Endometrium (tissue), 2 donors: ENCODE results near the gene PPP4R2.
A peak's percentile ranks its signal among the peaks of the same experiment; 100 is the strongest.

ENCODE experiments used
- FAIRE-seq: peaks from 2 replicates; lab custom pipeline; 2012; peaks lifted over from hg19 to GRCh38; lab: Jason Lieb, UNC
- donor health status: control.
- donor health status: control.

Gene PPP4R2

DNA sequence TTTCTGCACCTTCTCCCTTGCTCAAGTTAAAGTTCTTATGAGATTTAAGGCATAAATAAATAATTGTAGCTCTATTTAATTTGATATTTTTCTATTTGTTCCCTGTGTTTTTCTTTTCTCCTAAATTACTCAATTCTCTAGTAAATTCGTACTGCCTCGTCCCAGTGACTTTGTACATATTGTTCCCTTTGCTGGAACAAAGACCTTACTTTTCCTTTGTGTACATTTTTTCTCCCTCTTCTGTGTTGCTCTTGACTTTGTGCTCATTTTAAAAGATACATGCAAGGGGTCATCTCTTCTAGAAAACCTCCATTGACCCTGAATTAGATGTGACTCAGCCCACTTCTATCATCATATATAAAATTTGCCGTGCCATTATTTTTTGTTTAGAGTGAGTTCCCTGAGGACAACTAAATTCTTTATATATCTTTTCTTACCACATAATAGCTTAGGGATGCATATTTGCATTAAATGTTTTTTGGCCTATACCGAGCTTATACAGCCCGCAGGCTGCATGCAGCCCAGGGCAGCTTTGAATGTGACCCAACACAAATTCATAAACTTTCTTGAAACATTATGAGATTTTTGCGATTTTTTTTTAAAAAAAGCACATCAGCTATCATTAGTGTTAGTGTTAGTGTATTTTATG, 29.6 kb downstream of the PPP4R2 start:
- FAIRE-seq = no peak

DNA sequence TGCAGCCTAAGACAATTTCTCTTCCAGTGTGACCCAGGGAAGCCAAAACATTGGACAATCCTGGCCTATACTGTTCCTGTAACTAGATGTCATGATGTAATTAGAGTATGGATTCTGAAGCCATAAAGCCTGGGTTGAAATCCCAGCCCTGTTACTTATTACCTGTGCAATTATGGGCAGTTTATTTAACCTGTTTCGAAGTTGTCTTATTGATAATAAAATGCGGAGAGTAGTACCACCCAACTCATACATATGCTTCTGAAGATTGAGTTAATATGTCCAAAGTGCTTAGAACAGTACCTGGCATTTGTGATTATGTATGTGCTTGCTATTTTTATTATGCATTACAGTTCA, 30.1 kb downstream of the PPP4R2 start:
- no peak for FAIRE-seq

DNA sequence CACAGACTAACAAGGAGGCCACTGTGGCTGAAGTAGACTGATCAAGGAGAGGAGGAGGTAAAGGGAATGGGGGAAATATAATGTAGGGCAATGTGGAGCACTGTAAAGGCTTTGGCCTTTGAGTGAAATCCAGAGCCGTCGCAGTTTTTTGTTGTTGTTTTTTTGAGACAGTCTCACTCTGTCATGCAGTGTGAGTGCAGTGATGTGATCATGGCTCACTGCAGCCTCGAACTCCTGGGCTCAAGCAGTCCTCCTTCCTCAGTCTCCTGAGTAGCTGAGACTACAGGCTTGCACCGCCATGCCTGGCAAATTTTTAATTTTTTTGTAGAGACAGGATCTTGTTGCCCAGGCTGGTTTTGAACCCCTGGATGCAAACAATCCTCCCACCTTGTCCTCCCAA, 32.2 kb downstream of the PPP4R2 start:
- FAIRE-seq = no peak

DNA sequence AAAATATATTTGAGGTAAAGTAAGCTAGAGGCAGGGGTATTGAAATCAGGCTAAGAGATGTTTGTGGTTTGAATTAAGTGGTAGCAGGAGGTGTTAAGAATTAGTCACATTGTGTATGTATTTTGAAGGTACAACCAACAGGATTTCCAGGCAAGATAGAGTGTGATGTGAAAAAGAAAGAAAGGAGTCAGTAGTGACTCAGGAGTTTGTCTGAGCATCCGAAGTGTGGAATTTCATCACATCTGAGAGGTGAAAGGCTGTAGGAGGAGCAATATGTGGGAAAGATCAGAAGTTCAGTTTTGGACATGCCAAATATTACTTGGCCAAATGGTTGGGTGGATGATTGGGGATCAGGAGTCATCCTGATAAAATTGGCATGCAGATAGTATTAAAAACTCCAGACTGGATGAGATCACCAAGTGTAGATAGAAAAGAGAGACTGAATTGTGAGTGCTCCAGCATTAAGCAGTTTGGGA, 32.7 kb downstream of the PPP4R2 start:
- FAIRE-seq = no peak

DNA sequence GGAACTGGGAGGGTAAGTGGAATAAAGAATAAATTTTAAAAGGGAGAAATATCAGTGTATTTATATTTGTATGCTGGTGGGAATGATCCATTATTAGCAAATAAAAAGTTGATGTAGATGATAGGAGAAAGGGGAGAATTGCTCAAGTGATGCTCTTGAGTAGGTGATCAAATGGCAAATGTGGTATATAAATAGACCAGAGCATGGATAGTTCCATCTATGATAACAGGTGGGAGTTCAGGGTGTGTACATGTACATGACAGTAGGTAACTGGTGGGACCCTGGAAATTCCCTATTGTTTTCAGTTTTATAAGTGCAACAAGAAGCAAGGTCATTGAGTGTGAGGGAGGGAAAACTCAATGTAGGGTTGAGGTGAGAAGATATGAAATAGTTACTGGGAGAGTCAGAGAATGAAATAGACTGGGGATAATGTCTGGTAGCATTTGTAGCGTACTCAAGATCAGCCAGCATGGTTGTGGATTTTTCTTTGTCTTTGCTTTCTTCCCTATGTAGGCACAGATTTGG, 33.5 kb downstream of the PPP4R2 start:
- FAIRE-seq = no peak

DNA sequence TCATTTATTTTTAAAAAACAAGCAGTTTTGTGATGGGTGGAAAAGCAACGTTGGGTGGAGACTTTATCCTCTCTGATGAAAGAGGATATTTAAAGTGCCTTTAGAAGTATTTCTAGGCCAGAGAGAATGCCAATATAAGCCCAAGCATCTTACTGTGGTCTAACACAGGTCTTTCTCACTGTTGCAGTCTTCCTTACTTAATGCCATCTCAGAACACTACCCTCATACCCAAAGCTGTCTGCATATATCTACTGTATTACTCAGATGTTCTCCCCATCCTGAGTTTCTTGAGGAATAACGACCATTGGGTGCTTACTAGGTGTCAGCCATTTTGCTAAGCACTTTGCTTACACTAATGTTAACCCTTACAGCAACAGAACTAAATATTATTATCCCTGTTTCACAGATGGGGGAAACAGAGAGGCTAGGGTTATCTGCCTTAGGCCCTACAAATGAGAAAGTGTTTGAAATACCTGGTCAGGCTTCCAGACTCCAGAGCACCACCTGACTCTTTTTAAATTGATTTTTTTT, 35.0 kb downstream of the PPP4R2 start:
- FAIRE-seq = no peak

DNA sequence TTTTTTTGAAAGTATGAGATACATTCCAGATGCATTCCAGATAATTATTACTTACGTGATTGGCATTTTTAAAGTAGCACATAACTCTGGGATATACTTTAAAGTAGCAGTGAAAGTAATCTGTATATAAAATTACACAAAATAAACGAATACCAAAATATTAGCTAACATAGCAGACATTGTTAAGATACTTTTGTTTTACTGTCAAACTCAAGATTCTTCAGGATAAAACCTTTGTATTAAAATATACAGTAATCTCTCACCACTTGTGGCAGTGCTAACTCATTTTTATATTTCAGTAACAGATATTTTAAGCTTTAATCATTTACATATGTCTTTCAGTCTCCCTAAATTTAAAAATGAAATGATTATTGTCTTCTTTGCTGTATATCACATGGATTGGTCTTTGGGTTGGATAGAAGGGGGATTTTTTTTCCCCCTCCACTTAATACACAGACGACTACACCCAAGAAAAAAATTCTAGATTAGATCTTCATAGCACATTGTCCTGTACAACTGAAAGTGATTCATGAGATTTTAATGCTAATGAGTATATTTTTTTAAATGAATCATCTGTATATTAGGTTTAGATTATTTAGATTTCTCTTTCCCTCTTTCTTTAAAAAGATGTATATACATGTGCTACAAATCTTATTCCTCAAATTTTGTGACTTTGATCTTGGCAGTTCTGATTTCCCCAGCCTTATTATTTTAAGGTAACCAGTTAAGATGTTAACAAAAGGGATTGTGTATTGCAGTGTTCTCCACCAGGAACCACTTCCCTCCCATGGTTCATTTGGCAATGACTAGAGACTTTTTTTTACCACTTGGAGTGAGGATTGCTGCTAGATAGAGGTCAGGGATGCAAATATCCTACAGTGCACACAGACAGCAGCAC, 40.3 kb downstream of the PPP4R2 start:
- FAIRE-seq = no peak

DNA sequence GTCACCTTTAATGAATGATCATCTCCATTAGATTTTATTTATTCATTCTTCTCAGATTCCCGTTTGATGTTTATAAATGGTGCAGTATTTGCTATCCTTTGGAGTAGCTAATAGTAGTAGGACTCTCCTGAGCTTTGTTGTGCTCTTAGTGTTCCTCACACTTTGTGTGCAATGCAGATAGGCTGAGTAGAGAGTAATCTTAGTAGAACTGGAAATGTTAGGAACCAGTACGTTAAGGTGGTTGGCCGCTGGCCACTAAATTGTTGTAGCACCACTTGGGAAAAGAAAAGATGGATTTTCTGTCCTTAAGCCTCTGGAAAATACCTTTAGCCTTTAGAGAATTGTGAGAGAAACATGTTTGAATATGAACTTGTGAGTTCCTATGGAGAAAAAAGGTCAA, 44.9 kb downstream of the PPP4R2 start:
- FAIRE-seq = no peak

DNA sequence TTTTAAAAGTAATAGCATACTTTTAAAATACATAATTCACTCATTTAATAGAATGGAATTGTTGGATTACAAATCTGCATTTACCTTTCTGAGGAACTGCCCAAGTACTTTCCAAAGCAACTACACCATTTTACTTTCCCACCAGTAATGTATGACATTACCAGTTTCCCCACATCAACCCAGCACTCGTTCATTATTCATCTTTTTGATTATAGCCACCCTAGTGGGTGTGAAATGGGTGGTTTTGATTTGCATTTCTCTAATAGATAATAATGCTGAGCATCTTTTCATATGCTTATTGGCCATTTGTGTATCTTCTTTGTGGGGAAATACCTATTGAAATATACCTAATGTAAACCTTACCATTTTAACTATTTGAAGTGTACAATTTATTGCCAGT, 46.8 kb downstream of the PPP4R2 start:
- FAIRE-seq = no peak

DNA sequence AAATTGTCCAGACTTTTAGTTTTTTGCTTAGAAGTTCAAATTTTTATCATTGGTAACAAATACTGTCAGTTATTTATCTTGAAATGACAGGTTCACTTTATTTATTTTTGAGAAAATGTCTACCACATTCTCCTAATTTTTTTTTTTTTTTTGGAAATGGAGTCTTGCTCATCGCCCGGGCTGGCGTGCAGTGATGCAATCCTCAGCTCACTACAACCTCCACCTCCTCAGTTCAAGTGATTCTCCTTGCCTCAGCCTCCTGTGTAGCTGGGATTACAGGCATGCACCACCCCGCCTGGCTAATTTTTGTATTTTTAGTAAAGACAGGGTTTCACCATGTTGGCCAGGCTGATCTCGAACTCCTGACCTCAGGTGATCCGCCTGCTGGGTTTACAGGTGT, 48.8 kb downstream of the PPP4R2 start:
- FAIRE-seq = no peak

DNA sequence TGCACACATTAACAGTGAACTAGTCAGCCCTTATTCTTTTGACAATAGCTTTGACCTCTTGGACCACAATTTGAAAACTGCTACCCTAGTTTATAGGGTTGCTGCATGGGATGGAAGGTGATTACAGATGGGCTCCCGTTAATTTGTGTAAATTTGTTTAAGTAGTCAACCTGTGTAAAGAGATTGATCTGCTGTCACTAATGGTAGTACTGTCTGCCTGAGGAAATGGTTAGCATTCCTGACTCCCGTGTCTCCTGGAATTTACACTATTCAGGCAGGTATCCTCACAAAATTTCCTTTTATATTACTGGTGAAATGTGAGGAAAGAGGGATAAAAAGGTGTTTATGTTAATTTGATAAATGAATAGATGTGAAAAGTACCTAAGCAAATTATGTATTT, 49.6 kb downstream of the PPP4R2 start:
- no peak for FAIRE-seq

DNA sequence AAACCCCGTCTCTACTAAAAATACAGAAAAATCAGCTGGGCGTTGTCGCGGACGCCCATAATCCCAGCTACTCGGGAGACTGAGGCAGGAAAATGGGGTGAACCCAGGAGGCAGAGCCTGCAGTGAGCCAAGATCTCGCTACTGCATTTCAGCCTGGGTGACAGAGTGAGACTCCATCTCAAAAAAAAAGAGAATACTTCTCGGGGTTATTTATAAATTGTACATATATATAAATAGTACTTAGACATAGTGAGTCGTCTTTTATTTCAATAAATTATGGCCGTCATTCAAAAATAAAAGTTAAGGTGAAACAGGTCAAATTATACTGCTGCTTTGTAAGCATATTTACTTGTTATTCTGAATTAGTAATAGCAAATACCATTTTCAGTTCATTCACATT, 52.7 kb downstream of the PPP4R2 start:
- peak; percentile 60 for FAIRE-seq

DNA sequence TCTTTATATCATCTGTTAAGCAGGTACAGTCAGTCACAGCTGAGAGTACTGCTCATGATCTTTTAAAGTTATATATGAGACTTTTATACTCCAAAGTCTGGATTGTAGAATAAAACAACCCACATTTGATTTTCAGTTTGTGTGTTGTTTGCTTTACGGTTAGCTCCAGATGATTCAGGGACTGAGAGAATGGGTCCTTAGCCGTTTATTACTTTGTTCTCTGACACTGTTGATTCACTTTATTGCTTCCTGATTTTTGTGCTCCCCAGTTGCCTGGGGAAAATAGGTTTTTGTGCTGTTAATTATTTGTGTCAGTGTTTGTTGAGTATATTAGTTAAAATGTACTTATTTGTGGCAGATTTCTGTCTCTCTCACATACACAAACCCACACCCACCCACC, 56.2 kb downstream of the PPP4R2 start:
- FAIRE-seq = no peak

DNA sequence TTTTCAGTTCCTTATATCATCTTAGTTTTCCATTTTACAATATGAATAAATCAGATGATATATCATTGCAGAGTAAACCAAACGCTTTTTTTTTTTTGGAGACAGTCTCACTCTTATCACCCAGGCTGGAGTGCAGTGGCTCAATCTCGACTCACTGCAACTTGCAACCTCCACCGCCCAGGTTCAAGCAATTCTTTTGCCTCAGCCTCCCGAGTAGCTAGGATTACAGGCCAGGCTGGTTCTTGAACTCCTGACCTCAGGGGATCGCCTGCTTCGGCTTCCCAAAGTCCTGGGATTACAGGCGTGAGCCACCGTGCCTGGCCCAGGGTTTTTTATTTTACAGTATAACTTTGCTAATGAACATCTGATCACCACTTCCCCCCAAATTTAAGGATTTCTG, 59.0 kb downstream of the PPP4R2 start:
- FAIRE-seq = no peak

DNA sequence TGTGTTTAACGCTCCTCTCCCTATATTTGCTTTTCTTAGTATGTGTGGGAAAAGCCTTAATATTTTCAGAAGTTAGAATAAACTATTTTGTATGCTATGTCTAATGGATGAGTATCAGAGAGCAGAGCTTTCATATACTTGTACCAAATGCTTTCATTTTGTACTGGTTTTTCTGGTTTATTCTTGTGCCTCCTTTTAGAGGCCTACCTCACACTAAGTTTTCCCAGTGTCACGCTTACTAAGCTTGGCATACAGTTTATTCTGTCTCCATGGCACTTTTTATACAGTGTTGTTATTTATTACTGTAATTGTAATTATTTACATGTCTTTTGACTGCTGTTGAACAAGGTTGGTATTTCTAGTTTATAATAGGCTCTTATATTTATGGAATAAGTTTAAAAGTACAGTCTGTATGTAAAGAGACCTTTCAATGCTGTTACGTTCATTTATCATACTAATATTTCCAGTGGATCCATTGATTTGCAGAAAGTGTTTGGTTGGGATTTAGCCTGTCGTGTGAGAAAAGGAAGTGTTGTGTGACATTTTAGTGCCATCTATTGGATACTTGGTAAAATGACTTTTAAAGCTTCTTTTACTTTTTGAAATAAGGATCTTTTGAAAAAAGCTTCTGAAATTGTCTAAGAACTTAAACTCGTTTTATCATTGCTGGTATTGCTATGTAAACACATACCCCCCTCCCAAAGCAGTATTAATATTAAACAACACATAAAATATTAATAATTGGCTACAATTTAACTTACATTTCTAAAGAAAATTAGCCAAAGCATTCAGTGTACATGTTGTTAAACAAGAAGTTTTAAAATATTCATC, 59.6 kb downstream of the PPP4R2 start:
- FAIRE-seq = peak; percentile 91

DNA sequence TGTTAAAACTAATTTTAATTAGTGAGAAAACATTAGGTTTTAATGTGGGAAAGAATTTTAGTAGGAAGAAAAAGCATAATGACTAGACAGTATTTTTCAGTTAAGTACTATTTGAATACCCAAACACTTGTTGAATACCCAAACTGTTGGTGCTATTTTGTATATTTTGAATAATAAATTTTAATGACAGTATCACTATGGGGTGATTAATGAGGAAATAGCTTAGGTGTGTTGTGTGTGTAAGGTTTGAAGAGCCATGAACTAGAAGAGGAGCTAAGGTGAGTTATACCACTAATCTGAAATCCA, 60.2 kb downstream of the PPP4R2 start:
- FAIRE-seq = no peak

DNA sequence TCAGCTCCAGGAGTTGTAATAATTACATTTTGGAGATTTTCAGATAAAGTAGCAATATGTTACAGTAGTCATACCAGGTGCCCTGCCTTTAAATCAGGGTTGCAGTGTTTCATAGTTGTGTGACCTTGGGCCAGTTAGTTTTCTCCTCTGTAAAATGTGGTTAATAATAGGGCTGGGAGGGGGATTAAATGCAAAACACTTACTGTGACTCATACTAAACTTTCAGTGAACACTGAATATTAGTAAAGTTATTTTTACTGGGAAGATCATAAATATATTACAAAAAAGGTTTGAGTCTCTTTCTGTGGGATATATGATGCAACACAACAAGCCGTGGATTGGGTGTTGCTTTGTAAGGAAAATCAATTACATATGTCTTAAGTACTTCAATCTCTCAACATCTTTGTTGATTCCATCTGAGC, 63.7 kb downstream of the PPP4R2 start:
- FAIRE-seq = no peak

DNA sequence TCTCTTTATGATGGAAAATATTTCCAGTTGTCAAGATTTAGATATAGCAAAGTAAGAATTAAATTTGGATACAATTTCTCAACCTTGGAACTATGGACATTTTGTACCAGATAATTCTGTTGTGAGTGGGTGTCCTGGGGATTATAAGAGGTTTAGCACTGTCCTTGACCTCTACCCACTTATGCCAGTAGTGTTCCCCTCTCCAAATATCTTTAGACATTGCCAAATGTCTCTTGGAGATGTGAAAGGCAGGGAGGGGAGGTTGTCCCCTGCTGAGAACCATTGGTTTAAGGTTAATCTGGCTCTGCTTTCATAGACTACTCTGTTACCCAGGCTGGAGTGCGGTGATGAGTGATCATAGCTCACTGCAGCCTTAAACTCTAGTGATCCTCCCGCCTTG, 64.8 kb downstream of the PPP4R2 start, which contains the start of gene EBLN2:
Gene EBLN2, plus strand, starts transcription at position 244 of the 400 bp plus-strand sequence. CDS start 423 bp downstream, outside the sequence.
- FAIRE-seq = no peak

DNA sequence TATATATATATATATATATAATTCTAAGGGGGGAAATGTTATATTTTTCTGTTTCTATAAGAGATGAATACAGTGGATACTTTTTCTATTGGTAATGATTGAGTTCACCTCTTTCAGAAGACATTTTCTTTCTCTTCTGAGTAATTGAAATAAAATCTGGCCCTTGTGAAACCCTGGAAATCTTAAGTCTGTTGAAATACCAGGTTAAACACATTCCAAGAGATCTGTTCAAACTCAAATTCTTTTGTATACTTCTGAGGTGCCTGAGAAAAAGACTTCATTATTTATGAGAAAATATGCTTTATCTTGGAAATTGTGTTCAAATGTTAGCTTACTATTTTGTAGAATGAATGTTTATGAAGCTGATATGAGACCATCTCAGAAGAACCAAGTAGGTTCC, 69.6 kb downstream of the PPP4R2 start:
- FAIRE-seq = peak; percentile 35

DNA sequence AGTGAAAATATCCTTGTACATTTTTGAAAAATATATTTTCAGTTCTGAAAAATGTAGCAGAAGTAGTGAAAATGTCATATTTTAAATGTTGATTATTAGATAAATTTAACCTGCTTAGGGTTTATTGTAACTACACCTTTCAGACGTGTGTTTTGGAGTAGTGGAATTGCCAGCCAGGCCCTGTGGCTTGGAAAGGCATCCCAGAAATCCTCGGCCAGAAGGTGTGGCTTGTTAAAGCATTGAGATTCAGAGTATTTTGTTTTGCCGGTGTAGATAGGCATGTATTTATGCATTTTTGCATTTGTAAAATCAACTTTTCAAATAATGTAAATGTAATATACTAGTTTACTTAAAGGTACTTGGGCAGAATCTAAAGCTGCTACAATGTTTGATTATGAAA, 71.8 kb downstream of the PPP4R2 start:
- FAIRE-seq = no peak

DNA sequence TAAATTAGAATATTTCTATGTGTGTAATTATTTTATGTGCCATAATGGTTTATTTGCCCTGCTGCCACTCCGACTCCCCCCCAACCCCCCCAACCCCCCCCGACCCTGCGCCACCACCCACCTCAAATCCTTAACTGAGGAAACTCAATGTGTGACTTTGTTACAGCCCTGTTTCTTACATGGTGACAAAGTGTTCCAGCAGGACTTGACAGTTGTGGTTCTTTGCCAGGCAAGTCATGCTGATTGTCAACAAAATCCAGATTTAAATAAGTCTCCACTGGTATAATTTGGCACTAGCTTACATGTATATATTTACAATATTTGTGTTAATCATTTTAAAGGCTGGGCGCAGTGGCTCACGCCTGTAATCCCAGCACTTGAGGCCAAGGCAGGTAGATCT, 72.6 kb downstream of the PPP4R2 start:
- no peak for FAIRE-seq

DNA sequence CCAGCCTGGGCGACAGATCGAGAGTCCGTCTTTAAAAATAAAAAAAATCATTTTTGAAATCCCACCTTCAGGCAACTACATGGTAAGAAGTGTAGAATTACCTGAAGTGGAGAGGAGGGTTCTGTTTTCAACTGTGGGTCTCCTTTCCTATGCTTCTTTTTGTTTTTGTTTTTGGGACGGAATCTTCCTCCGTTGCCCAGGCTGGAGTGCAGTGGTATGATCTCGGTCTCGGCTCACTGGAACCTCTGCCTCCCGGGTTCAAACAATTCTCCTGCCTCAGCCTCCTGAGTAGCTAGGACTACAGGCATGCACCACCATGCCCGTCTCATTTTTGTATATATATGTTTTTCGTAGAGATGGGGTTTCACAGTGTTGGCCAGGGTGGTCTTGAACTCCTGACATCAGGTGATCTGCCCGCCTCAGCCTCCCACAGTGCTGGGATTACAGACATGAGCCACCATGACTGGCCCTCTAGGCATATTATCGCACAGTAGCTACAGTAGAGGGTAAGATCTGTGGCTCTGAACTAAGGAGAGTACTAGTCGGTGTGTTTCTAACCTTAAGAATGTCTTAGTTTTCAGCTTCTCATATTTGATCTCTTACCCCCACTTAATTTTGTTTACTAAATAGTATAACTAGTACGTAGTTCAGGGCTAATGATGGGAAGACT, 73.3 kb downstream of the PPP4R2 start:
- FAIRE-seq = no peak
